ENCODE data around the gene RNF220.

Gene RNF220

DNA sequence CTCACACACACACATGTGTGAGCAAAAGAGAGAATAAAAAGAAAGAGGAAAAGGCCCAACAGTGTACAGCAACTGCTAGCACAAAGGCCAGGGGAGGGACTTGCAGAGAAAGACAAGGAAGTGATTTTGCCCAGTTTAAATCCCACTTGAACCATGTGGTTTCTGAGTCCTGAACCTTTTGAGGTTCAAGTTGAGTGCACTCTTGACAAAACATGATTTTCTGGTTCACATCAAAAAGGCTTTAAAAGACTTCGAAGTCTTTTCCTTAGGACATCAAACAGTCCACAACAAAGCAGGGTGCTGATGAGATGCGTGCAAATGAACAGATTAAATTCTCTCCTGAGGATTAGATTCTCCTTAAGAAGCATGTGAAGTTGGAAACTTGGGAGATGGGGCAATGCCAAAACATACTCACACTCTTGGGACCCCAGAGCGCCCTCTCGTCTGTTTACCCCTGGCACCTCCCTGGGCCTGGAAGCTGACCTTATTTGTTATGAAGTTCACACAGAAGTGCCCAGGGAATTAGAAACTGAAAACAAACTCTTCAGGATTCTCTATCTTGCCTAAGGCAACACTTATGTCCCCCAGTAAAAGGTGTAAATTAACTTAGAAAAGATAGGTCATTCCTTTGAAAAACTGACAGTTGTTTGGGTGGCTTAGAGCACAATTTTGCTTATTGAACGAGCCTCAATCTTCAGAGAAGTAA, 31.5 kb downstream of the RNF220 start:
- DNase-seq: no peak

DNA sequence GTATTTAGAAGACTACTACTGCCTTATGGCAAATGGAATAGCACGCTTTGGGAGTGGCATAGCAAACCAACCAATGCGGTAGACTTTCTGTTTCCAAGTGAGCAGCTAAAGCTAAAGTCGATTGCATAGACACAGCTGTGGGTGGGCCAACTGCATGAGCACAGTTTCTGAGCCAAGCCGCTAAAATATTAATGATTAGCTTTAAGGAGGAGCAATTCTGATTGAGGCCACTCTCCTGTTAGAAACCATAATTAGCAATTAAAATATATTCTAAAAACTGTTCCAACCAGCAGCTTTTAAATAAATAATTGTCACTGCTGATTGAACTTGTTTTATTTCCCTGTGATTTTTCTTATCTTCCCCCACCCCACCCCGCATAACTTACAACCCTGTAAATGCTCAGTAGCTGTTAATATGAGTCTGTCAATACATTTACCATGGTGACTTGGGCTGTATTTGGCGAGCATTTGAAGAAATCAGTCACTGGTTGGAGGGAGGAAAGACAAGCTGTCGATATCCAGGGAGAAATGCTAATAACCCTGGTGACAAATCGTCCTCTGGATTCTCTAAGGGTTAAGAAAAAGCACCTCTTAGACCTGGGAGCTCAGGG, 32.2 kb downstream of the RNF220 start:
- no peak for DNase-seq

DNA sequence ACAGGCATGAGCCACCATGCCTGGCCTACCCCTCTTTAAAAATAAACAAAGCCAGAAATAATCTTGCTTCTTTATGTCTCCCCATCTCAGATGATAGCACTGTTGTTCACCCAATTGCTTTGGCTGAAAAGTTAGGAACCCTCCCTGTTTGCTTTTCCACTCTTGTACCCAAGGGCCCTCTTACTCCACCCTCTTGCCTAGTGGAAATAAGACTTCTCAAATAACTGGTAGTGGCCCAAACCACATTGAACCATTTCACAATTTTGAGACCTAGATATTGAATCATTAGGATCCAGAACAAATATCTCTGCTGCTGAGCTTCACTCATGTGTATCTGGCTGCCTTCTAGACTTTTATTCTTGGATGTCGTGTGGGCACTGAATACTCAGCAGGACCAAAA, 37.7 kb downstream of the RNF220 start:
- DNase-seq: no peak

DNA sequence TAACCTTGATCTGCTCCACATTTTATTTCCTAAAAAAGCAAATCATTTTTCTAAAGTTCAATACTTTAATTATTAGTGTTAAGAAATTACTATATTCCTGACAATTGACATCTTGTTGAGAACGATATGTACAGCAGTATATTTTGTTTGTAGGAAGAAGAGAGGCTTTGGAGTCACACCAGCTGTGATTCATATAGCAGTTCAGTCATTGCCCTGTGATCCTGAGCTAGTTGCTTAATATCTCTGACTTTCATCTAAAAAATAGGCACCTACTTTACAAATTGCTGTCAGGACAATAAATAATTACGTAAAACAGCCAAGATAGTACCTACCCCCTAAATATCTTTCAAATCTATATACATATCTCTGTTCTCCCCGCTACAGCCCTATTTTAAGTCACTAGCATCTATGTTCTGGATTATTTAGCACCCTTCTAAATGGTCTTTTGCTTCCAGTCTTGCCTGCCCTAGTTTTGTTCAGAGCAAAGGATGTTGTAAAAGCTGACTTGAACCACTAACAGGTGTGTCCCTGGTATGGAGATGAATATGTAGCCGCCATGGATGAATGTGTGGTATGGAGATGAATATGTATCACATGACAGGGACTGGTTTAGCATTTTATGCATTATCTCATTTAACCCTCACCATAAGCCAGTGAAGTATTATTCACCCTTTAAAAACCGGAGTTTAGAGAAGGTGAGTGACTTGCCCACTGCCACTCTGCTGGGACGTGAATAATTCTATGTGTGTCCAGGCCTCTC, 42.2 kb downstream of the RNF220 start:
- DNase-seq: no peak

DNA sequence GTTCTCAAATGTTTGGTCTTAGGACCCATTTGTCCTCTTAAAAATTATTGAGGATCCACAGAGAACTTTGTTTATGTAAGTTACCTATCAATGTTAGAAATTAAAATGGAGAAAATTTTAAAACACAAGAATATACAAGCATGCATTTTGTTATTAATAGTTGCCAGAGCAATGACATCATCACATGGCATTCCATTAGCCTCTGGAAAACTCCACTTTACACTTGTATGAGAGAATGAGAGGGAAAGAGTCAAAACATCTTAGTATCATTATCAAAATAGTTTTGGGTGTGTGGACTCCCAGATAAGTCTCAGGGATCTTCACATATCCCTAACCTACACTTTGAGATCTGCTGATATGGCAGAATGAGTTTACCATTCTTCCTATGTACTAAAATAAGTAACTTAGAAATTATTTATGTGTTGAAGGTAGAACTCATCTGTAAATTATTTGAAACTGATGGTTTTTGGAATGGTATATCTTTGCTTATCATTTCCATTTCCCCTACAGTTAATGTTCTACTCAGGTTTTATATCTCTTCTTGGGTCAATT, 48.8 kb downstream of the RNF220 start:
- no peak for DNase-seq

DNA sequence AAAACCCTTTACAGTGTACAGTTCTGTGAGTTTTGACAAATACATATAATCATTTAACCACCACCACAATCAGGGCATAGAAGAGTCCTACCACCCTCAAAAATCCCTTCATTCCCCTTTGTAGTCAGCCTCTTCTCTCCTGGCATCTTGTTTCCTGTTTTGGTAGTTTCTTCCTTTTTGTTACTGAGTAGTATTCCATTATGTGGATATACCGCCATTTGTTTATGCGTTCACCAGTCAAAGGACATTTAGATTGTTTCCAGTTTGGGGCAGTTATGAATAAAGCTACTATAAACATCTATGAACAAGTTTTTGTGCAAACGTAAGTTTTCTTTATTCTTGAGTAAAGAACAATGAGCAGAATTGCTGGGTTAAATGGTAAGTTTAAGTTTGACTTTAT, 49.6 kb downstream of the RNF220 start:
- no peak for DNase-seq

DNA sequence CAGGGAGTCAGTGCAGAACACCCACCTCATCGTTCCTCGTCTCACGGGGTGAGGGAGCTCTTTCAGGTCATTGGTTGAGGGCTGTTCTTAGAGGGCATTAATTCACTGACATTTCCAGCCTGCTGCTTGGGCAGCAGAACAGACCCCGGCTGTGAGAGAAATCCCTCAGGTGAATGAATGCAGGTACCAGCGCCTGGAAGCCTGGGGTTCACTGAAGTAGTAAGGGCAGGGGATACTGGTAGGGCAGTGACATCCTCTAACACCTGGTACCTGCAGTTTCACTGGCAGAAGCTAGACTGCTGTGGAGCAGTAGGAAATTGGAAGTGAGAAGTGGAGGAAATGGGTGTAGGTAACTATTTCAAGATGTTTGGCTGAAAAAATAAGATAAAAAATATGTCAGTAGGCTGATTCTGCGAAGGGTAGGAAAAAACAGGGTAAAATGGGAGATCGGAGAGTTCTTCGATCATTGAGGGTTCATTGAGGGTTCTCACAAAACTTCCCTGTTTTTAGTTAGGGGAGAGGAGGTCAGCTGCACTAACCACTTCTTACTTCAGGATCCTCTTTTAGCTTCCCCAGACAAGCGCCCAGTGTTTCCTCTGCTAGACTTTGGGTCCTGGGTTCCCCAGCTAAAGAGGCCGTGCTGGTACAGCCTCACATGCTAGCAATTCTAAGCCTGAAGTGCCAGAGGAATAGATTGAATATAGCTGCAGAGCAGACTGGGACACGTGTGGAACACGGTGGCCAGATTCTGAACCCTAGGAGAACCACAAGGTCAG, 55.2 kb downstream of the RNF220 start:
- DNase-seq: no peak

DNA sequence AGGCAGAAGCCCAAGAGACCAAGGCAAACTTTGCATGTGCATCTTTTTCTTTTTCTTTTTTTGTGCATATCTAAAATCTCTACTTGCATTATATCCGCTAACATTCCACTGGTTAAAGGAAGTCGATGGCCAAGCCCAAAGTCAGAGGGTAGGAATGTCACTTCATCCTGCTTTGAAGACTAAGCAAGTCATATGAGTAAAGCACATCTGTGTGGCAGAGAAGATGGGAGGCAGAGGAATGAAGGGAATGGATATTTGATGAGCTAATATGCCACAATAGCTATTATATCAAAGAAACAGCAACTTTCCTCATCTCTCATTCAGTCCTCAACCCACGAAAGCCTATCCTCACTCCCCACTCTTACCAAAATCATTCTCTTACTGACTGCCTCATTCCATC, 59.3 kb downstream of the RNF220 start:
- no peak for DNase-seq

DNA sequence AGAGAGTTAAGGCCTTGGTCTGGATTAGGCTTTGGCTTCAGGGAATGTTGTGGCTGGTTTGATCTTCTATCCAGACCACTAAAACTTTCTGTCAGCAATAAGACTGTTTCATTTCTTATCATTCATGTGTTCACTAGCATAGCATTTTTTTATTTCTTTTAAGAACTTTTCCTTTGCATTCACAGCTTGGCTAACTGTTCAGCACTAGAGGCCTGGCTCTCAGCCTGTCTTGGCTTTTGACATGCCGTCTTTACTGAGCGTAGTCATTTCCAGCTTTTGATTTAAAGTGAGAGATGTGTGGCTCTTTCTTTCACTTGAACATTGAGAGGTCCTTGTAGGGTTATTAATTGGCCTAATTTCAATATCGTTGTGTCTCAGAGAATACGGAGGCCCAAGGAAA, 62.5 kb downstream of the RNF220 start:
- no peak for DNase-seq

DNA sequence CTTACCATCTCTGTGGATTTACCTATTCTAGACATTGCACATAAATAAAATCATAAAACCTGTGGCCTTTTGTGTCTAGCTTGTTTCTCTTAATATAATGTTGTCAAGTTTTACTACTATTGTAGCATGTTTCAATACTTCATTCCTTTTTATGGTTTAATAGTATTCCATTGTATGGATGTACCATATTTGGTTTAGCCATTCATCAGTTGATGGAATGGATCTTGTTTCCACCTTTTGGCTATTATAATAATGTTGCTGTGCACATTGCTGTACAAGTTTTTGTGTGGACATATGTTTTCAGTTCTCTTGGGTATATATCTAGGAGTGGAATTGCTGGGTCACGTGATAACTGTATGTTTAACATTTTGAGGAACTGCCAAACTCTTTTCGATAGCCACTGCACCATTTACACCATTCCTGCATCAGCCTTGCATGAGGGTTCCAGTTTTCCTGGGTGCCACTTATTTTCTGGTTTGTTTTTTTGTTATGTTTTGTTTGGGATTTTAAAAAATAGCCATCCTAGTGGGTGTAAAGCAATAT, 66.9 kb downstream of the RNF220 start:
- no peak for DNase-seq

DNA sequence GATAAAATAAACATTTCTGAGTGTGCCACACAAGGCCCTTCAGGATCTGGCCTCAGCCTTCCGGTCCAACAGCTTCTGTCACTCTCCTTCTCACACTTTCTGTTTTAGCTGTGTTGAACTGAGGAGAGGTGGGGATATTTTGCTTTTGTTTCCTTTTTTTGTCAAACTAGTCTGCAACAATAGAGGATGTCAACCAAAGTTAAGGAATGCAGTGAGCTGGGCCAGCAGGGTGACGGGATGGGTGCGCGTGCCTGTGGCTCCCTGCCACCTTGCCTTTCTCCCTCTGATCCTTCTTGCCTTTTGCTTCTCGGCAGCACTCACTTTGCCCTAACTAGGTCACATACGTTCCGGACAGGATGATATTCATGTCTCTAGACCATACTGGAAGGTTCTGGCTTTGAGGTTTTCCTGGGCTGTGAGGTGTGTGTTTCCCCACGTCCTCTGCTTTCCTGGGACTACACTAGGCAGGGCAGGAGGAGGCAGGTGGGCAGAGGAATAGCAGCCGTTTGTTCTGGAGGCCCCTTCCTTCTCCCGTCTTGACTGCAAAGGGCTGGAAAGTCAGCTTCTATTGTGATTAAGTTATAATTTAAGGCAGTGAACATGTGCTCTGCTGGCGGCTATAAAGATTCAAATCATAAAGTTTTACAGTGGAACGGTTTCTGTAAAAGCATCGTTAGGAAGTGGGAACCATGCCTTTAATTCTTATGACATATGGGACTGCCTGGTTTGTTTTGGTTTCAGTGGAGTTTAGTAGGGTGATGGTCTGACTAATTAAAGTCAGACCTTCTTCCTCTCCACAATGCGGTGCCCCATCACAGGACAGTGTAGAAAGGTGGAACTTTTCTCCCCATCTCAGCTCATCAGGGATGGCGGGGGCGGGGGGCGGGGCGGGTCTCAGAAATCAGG, 67.8 kb downstream of the RNF220 start:
- DNase-seq: no peak

DNA sequence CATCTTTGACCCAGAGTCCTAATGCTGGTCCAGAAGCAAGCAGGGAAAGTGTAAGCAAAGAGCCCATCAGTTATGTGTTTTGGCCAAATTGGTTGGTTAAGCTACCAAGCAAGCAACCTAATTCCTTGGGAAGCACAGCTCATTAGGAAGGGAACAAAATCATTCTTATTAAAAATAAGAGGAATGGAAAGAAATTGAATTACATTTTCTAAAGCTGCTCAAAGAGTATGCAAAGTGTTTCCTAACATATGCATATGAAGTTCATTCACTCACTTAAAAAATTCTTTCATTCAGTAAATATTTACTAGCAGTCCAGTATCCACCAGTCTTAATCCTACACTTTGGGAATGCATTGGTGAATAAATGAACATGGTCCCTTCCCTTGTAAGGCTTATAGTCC, 71.8 kb downstream of the RNF220 start:
- no peak for DNase-seq

DNA sequence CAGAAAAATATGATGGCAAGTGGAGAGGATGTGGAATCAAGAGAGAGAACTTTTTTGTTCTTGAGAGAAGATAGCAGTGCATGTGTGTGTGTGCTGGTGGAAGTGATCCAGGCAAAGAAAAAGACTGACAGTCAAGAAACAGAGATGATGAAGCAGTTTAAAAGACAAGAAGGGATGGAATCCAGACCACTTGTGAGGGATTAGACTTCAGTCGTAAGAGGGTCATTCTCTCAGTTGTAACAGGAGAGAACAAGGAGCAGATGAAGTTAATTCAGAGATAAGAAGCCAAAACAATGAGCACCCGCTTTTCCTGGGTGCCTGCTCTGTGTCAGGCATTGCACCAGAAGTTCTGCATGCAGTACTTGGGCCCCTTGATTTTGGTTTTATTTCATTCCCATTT, 76.6 kb downstream of the RNF220 start:
- no peak for DNase-seq

DNA sequence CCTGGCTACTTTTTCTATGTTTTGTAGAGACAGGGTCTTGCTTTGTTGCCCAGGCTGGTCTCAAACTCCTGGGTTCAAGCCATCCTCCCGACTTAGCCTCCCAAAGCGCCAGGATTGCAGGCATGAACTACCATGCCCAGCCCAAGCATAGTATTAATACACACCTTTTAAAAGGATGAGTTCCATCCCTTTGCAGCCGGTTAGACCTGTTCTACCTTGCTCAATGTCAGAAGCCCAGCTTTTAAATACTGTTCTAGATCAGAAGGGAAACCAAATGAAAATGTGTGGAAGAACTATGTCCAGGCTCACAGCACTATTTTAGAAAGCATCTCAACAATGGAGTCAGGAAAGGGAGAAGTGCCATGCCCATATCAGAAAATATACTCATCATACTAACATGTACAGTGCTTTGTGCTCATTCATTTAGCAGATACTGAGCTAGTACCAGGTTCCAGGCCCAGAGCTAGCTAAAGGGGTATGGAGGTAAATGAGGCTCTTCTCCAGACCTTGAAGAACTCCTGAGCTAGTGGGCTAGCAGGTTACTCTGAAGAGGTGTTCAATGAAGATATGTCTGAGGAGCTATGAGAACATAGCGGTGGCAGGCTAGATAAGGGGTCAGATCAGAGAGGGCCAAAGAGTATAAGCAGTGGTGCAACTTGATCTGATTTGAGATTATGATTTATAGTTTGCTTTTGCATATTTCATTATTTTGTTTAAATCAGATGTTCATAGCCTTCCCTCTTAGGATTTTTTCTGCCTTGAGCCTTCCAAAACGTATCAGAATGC, 78.2 kb downstream of the RNF220 start:
- no peak for DNase-seq

DNA sequence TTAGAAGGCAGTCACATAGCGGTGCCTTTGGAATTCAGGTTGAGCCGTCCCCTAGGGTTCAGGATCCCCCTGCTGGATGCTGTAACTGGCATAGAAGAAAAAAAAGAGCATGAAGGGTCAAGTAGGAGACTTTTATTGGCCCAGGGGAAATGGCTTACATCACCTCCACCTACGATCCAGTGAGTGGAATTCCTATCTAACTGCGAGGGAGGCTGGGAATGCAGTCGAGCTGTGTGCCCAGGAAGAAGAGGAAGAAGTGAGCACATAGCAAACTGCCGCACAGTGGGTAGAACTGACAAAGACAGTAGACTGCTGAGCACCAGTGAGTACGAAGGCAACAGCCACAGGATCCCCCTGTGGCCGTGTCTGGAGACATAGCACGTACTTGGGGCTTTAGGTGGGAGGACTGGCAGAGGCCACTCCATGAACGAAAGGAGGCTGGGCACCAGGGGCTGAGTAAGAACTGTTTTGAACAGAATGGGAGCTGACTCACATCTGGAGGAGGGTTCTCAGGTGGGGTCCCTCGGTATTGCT, 79.2 kb downstream of the RNF220 start:
- no peak for DNase-seq

DNA sequence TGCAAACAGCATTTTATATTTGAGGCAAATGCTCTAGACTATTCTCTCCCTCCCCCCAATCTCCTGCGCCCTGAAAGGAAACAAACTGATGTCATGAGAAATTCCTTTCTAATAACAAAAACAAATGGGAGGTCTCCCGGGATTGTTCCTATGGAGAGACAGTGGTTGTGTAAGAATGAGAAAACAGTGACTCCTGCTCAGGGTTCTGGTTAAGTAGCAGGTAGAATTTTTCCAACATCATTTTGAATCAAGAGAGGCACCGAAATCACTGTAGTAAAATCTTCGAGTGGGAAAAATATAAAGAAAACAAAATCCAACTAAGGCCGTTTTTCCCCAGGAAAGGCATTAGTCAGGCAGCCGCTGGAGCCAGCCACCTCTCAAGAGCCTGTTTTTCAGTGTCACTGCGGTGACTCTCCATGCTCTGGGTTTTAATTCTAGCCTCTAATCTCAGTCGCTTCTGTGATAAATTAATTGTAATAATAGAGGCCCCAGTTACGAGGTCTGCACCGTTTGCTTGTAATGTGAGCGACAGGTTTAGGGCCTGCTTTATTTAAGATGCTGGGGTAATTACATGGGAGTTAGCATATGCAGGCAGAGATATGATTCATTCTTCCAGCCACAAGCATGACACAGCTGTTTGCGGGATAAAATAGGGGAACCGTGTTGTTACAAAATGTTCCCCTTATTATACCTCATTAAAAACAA, 80.3 kb downstream of the RNF220 start:
- no peak for DNase-seq

DNA sequence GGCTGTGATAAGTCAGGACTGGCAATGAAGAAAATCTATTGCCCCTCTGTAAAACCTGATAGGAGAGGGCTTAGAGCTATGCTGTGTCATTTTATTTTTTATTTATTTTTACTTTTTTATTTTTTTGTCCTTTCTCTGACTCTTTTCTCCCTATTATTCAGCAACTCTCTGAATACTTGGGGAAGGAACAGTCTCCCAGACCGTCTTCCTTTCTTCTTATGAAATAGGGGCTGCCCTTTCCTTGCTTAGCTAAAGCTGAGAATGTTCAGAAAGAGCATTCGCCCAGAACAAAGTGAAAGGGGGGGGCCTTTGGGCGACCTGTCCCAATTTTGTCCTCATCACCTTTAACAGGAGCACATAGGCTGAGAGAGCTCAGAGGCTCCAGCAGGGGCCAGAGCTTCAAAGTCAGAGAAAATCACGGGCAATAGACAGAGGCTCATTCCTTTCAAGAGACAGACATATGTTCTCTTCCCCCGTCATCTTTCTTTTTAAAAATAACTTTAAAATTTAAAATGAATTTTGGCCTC, 80.9 kb downstream of the RNF220 start:
- DNase-seq: no peak

DNA sequence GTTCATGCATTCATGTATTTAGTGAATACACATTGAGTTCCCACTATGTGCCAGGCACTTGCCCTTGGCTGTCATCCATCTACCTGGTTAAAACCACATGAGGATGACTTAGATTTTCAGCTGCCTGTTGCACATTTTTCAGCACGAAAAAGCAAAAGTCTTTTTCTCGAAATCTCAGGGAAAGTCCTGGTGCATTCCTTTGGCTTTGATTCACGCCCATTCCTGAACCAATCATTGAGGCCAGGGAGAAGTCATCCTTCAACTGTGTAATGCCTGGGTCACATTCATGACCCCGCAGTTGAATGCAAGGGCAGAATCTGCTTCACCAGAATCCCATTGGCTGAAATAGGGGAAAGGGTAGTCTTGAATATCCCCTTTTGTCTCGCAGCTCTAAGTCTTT, 84.4 kb downstream of the RNF220 start:
- DNase-seq: no peak

DNA sequence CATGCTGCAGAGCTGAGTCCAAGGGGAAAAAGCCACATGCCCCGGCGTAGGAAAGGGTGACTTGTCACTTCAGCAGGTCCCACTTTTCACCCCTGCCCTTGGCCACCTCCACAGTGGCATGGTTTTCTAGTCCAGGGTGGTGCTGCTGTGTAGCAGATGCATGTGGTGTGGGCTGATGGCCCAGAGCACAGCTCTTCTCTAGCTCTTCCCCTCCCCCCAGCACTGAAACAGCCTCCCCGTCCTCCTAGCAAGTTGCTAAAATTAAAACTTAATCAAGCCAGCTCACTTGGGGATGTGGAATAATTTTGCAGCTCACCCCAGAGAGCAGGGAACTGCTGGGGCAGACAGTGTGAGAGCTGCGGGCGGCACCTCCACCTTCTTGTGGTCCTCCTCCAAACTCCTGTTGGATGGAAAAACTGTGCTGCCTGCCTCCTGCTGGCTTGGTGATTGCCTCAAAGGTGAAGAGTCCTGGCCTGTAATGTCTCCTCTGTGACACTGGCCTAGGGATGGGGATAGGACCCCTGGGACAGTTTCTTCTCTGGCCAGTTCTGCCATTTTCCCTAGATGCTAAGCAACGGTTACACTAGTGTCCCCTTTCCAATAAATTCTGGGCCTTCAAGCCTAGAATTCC, 91.6 kb downstream of the RNF220 start:
- DNase-seq: no peak
